Activated T-helper 1 cell treated with anti-CD3 and anti-CD28 coated beads, Interleukin-12 subunit alpha, Interleukin-12 subunit beta, Interleukin-2, Interleukin-4 antibody, amounts not matched to agents 30 ng/mL and 10 ng/mL and 1 ng/mL, durations not matched to agents 14 hours and 24 hours and 36 hours (primary cell): Measurements from ENCODE around the gene PPM1N. TPM values are rescaled to one million over a fixed set of nuclear protein-coding genes. Genes with fewer than 3 reads are reported as not detected.
A peak's percentile ranks its signal among the peaks of the same experiment; 100 is the strongest.

Source experiments
- DNase-seq: peaks from one replicate; pipeline ENCODE4 v3.0.0; 2021; ENCODE audit warnings: low spot score
- H3K27ac Mint-ChIP-seq: one replicate; pipeline ENCODE4 v1.8.0; 2021; ENCODE audit warnings: mild to moderate bottlenecking, mixed read lengths
- H3K27me3 Mint-ChIP-seq: one replicate; pipeline ENCODE4 v1.8.0; 2022; ENCODE audit warnings: mild to moderate bottlenecking, moderate library complexity, mixed read lengths; ENCODE audit not compliant: insufficient read depth
- H3K36me3 Mint-ChIP-seq: one replicate; pipeline ENCODE4 v1.8.0; 2021; ENCODE audit warnings: low read depth, mixed read lengths
- H3K4me1 Mint-ChIP-seq: one replicate; pipeline ENCODE4 v1.8.0; 2021; ENCODE audit warnings: low read depth, mixed read lengths
- H3K4me3 Mint-ChIP-seq: one replicate; pipeline ENCODE4 v1.8.0; 2021; ENCODE audit warnings: mild to moderate bottlenecking, moderate library complexity, mixed read lengths
- H3K9me3 Mint-ChIP-seq: one replicate; pipeline ENCODE4 v1.8.0; 2021; ENCODE audit warnings: mixed read lengths
- intact Hi-C: fragments of 100-400 bp; cut with micrococcal nuclease; formaldehyde crosslinking; loops from one replicate; pipeline ENCODE4 v1.15.1; 2024
- total RNA-seq: library from RNA; stranded (reverse); gene quantifications from 2 replicates; pipeline ENCODE4 v1.2.3, GENCODE V29; 2022

The PPM1N gene
- total RNA-seq, 1 donor from 2014 or later = 1.0 TPM

DNA sequence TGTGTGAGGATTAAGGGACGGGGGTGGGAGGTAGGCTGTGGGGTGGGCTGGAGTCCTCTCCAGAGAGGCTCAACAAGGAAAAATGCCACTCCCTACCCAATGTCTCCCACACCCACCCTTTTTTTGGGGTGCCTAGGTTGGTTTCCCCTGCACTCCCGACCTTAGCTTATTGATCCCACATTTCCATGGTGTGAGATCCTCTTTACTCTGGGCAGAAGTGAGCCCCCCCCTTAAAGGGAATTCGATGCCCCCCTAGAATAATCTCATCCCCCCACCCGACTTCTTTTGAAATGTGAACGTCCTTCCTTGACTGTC is 24.9 kb upstream of the PPM1N start:
- Mint-ChIP-seq H3K27ac (no peak overlapping the region), H3K4me1 (peaks cover 46% of the 10 kb centered on the region), H3K36me3 (peaks cover 18% of the 10 kb centered on the region), H3K4me3 (no peak overlapping the region), H3K9me3 (no peaks in the 10 kb centered on the region), H3K27me3 (peaks cover 56% of the 10 kb centered on the region)
- intact Hi-C loops = no loop called here
- no peak for DNase-seq

DNA sequence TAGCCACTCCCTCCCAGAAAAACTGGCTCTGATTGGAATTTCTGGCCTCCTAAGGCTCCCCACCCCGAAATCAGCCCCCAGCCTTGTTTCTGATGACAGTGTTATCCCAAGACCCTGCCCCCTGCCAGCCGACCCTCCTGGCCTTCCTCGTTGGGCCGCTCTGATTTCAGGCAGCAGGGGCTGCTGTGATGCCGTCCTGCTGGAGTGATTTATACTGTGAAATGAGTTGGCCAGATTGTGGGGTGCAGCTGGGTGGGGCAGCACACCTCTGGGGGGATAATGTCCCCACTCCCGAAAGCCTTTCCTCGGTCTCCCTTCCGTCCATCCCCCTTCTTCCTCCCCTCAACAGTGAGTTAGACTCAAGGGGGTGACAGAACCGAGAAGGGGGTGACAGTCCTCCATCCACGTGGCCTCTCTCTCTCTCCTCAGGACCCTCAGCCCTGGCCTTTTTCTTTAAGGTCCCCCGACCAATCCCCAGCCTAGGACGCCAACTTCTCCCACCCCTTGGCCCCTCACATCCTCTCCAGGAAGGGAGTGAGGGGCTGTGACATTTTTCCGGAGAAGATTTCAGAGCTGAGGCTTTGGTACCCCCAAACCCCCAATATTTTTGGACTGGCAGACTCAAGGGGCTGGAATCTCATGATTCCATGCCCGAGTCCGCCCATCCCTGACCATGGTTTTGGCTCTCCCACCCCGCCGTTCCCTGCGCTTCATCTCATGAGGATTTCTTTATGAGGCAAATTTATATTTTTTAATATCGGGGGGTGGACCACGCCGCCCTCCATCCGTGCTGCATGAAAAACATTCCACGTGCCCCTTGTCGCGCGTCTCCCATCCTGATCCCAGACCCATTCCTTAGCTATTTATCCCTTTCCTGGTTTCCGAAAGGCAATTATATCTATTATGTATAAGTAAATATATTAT is 24.3 kb upstream of the PPM1N start:
- no peak overlapping the region for H3K4me3 Mint-ChIP-seq
- no peak for DNase-seq
- peaks cover 56% of the 10 kb centered on the region for H3K27me3 Mint-ChIP-seq
- intact Hi-C loops = no loop called here
- peaks cover 48% of the 10 kb centered on the region for H3K4me1 Mint-ChIP-seq
- peaks cover 18% of the 10 kb centered on the region for H3K36me3 Mint-ChIP-seq
- H3K9me3 Mint-ChIP-seq = no peaks in the 10 kb centered on the region
- no peak overlapping the region for H3K27ac Mint-ChIP-seq

DNA sequence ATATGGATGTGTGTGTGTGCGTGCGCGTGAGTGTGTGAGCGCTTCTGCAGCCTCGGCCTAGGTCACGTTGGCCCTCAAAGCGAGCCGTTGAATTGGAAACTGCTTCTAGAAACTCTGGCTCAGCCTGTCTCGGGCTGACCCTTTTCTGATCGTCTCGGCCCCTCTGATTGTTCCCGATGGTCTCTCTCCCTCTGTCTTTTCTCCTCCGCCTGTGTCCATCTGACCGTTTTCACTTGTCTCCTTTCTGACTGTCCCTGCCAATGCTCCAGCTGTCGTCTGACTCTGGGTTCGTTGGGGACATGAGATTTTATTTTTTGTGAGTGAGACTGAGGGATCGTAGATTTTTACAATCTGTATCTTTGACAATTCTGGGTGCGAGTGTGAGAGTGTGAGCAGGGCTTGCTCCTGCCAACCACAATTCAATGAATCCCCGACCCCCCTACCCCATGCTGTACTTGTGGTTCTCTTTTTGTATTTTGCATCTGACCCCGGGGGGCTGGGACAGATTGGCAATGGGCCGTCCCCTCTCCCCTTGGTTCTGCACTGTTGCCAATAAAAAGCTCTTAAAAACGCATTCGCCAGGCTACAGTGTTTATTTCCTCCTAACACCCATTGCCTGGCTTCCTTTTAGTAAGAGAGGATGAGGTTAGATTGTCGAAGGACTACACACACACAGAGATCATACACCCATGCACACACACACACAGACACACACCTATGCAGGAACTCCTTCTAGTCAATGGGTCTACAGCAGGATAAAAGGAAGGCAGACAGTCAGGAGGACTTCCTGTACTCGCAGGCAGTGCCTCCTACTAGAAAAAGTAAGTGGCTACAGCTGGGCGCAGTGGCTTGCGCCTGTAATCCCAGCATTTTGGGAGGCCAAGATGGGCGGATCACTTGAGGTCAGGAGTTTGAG is 23.4 kb upstream of the PPM1N start:
- H3K4me3 Mint-ChIP-seq = no peak overlapping the region
- DNase-seq = no peak
- no peaks in the 10 kb centered on the region for H3K9me3 Mint-ChIP-seq
- intact Hi-C loops = loop anchor here (5.0 kb wide), 1 partner anchor 383 kb away; the partner anchor contains the start of gene PPP1R37
- no peak overlapping the region for H3K27ac Mint-ChIP-seq
- peaks cover 56% of the 10 kb centered on the region for H3K27me3 Mint-ChIP-seq
- H3K4me1 Mint-ChIP-seq = peaks cover 48% of the 10 kb centered on the region
- peaks cover 18% of the 10 kb centered on the region for H3K36me3 Mint-ChIP-seq

DNA sequence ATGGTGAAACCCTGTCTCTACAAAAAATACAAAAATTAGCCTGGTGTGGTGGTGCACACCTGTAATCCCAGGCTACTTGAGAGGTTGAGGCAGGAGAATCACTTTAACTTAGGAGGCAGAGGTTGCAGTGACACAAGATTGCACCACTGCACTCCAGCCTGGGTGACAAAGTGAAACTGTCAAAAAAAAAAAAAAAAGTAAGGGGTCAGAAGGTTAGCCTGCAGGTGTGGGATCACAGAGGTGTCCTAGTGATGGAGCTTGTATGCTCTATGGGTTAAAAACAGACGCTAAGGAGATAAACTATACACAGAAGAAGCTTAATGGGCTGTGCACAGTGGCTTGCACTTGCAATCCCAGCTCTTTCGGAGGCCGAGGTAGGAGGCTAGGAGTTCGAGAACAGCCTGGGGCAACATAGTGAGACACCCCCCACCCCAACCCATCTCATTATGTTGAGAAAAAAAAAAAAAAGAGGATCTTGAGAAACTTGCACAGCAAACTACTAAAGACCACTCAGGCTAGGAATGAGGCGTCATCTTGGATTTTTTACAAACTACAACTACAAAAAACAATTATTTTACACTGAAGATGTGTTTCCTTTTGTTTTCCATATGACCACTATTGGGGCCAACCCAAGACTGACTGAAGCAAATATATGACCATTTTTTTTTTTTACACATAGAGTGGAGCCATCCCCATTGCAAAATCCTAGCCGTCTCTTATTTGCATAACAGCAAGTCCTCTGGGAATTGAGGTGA is 22.5 kb upstream of the PPM1N start:
- intact Hi-C loops = loop anchor here (5.0 kb wide), 1 partner anchor 383 kb away; the partner anchor contains the start of gene PPP1R37
- Mint-ChIP-seq H3K27me3 (peaks cover 55% of the 10 kb centered on the region), H3K4me1 (peaks cover 44% of the 10 kb centered on the region), H3K4me3 (no peak overlapping the region), H3K27ac (no peak overlapping the region), H3K36me3 (peaks cover 18% of the 10 kb centered on the region), H3K9me3 (no peaks in the 10 kb centered on the region)
- DNase-seq = no peak

DNA sequence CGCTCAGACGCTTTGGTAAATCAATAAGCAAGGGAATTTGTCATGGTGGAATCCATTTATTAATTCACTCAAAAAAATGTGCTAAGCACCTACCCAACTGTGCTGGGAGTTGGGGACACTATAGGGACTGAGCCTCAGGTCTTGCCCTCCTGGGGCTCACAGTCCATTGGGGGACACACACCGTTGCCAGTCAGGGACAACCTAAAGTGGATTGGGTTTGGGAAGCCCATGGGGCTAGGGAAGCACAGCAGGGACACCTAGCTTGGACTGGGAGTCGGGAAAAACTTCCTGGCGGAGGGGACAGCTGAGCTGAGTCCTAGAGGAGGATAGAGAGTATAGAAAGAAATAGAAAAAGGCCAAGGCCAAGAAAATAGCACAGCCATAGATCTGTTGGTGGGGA is 21.9 kb upstream of the PPM1N start:
- no peak for DNase-seq
- H3K36me3 Mint-ChIP-seq = peaks cover 18% of the 10 kb centered on the region
- H3K4me1 Mint-ChIP-seq = peaks cover 39% of the 10 kb centered on the region
- no peaks in the 10 kb centered on the region for H3K9me3 Mint-ChIP-seq
- H3K27ac Mint-ChIP-seq = peak overlapping the region; percentile 24
- H3K27me3 Mint-ChIP-seq = peaks cover 55% of the 10 kb centered on the region
- H3K4me3 Mint-ChIP-seq = peak overlapping the region; percentile 15
- intact Hi-C loops = loop anchor here (5.0 kb wide), 1 partner anchor 384 kb away; the partner anchor contains the start of gene PPP1R37

DNA sequence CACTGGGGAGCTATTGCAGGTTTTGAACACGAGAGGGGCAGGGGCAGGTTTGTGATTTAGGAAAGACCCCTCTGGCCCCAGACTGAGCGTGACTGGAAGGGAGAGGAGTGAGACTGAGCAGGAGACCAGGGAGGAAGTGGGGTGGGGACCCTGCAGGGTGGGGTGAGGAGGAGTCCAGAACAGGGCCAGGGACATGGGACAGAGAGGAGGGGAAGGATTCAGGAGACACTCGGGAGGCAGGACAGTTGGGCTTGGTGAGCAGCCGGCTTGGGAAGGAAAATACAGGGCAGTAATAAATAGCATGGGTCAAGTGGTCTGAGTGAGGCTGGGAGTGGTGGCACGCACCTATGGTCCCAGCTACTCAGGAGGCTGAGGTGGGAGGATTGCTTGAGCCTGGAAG is 21.1 kb upstream of the PPM1N start:
- H3K27ac Mint-ChIP-seq = peak overlapping the region; percentile 76
- DNase-seq = no peak
- peaks cover 34% of the 10 kb centered on the region for H3K4me1 Mint-ChIP-seq
- no peaks in the 10 kb centered on the region for H3K9me3 Mint-ChIP-seq
- intact Hi-C loops = loop anchor here (5.0 kb wide), 1 partner anchor 385 kb away; the partner anchor contains the start of gene PPP1R37
- H3K36me3 Mint-ChIP-seq = peaks cover 13% of the 10 kb centered on the region
- H3K27me3 Mint-ChIP-seq = peaks cover 47% of the 10 kb centered on the region
- H3K4me3 Mint-ChIP-seq = peak overlapping the region; percentile 46

DNA sequence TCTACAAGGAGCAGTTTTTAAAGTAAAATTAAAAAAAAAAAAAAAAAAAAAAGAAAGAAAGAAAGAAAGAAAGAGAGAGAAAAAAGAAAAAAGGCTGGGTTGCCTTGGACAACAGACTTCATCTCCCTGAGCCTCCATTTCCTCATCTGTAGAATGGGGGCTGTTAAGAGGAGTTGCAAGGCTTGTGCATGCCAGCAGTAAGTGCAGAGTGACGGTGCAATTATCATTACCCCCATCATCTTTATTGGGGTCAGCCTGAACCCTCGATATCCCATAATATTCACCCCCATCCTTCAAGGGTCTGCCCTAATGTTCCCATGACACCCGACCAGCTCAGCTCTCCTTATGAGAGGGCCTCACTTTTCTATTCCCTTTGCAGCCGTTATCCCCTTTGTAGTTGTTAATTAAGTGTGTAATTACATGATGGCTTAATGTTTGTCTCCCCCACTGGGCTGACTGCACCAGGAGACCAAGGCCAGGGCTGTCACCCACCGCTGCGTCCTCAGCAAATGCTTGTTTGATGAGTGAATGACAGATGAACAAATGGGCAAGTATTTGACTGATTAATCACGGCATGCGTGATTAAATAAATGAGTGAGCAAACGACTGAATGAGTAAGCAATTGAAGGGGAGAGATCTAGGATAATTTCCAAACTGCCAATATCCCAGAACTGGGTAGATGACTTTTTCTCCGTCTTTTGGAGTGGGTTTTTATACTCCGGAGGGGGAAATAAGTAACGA is 20.4 kb upstream of the PPM1N start:
- intact Hi-C loops = loop anchor here (1.0 to 5.0 kb wide), 6 partner anchors 9 to 386 kb away; partner anchors contain the start of genes ERCC1 and PPP1R37
- Mint-ChIP-seq H3K27ac (peak overlapping the region; percentile 95), H3K27me3 (peaks cover 40% of the 10 kb centered on the region), H3K4me3 (peak overlapping the region; percentile 77), H3K9me3 (no peaks in the 10 kb centered on the region), H3K36me3 (peaks cover 9% of the 10 kb centered on the region), H3K4me1 (peaks cover 31% of the 10 kb centered on the region)
- DNase-seq = no peak

DNA sequence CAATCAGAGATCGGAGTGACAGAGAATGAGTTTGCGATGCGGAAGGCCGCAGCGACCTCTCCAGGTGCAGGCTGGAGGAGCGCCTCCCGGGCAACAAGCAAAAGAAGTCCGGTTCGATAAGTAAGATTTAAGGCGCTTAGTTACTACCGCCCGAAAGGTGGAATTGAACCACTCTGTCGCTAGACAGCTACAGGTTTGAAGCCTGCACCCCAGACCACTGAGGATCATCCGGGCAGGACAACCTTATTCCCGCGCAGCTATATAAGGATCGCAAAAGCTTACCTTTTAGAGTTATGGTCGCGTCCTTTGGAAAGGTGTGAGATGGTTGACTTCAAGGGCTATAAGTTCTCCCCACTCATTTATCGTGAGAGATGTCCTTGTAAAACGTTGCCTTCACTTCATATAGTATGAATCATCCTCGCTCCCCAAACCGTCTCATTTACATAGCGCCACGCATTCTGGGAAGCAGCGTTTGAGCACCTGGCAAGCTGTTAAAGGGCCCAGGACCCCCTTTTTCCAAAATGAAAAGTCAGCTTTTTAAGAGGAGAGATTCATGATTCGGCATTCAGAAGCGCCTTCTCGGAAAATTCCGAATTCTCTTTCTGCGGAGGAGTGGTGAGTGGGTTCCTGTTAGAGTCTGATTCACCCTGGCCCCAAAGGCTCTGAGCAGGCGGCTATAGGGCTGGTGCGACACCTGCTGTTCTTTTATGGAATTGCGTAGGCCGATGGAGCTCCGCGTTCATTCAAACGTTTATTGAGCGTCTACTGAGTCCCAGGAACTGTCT is 19.6 kb upstream of the PPM1N start:
- intact Hi-C loops = loop anchor here (1.0 to 5.0 kb wide), 10 partner anchors 9 to 386 kb away; partner anchors contain the start of genes ERCC1, PPP1R13L and PPP1R37
- Mint-ChIP-seq H3K27ac (peak overlapping the region; percentile 95), H3K27me3 (peaks cover 38% of the 10 kb centered on the region), H3K4me1 (peaks cover 29% of the 10 kb centered on the region), H3K4me3 (peak overlapping the region; percentile 77), H3K9me3 (no peaks in the 10 kb centered on the region), H3K36me3 (peaks cover 5% of the 10 kb centered on the region)
- peak; percentile 88 for DNase-seq

DNA sequence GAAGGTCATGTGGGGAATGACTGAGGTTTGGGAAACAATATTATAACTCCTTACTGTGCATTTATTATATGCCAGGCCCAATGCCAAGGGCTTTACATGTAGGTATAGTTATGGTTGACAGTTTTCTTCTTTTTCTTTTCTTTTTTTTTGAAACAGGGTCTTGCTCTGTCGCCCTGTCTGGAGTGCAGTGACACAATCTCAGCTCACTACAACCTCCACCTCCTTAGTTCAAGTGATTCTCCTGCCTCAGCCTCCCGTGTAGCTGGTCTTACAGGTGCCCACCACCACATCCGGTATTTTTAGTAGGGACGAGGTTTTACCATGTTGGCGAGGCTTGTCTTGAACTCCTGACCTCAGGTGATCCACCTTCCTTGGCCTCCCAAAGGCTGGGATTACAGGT is 15.2 kb upstream of the PPM1N start:
- intact Hi-C loops = no loop called here
- H3K36me3 Mint-ChIP-seq = no peaks in the 10 kb centered on the region

DNA sequence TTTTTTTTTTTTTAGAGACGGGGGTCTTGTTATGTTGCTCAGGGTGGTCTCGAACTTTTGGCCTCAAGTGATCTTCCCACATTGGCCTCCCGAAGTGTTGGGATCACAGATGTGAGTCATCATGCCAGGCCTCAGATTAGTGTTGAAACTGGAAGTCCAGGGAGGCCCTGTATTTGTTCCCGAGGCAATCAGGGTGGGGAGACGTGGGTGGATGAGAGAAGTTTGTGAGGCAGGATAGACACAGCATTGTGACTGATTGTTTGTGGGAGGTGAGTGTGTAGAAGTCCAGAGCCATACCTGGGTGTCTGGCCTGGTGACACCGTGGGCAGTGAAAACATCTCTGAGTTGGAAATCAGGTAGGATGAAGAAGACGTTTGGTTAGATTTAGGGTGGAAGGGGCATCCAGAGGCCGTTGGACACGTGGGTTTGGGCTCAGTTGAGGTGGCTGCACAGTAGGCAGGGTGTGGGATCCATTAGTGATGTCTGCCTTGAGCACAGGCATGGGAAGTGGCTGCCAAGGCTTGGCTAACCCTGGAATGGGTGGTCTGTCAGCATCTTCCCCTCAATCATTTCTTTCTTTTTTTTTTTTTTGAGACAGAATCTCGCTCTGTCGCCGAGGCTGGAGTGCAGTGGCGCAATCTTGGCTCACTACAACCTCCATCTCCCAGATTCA is 13.8 kb upstream of the PPM1N start:
- Mint-ChIP-seq H3K4me3 (peak overlapping the region; percentile 87), H3K4me1 (peaks cover 6% of the 10 kb centered on the region), H3K27me3 (peaks cover 6% of the 10 kb centered on the region), H3K36me3 (no peaks in the 10 kb centered on the region), H3K27ac (no peak overlapping the region), H3K9me3 (no peaks in the 10 kb centered on the region)
- no peak for DNase-seq
- intact Hi-C loops = no loop called here

More for the DNA sequence above, 15.2 kb upstream of the PPM1N start:
- Mint-ChIP-seq H3K4me3 (no peak overlapping the region), H3K27me3 (peaks cover 4% of the 10 kb centered on the region), H3K4me1 (peaks cover 16% of the 10 kb centered on the region), H3K9me3 (no peaks in the 10 kb centered on the region), H3K27ac (no peak overlapping the region)
- no peak for DNase-seq
